Panc1 (cell line): ENCODE results near the gene ZIC4. TPM values are rescaled to one million over a fixed set of nuclear protein-coding genes. Genes with fewer than 3 reads are reported as not detected.

ENCODE experiments used
- ATAC-seq: fragments of 200-7000 bp; cut with Tn5 transposase; 2 replicates; pipeline ENCODE4 v1.9.1; 2020; ENCODE audit warnings: mild to moderate bottlenecking, moderate library complexity
- BruUV-seq: library from RNA; stranded (reverse); fragments of 400-500 nt; replicated peaks from 2 replicates; lab custom pipeline; 2021; lab: Mats Ljungman, UMichigan
- CTCF ChIA-PET: fragments of 300-600 bp; sonication (Branson Sonifier 250); formaldehyde crosslinking; loops from one replicate; lab custom pipeline; 2022; ENCODE audit warnings: antibody characterized with exemption; lab: Charles Lee
- POLR2A ChIA-PET: fragments of 300-600 bp; sonication (Branson Sonifier 250); formaldehyde crosslinking; loops from one replicate; lab custom pipeline; 2022; ENCODE audit warnings: antibody characterized with exemption; lab: Charles Lee
- DNase-seq: peaks from one replicate; pipeline ENCODE4 v3.0.0-alpha.2; 2010; ENCODE audit warnings: low read depth, low spot score
- H3K27ac ChIP-seq: 2 replicates; pipeline ENCODE4 v1.5.1; 2011; ENCODE audit warnings: mild to moderate bottlenecking, low read length, inconsistent platforms
- H3K27me3 ChIP-seq: fragments of 200-500 bp; sonication (Bioruptor generic); 2 replicates; pipeline ENCODE4 v1.6.0; 2014; ENCODE audit warnings: low read length, inconsistent platforms; ENCODE audit not compliant: control insufficient read depth, insufficient read depth
- H3K36me3 ChIP-seq: fragments of 200-500 bp; sonication (Bioruptor generic); 2 replicates; pipeline ENCODE4 v1.5.1; 2014; ENCODE audit warnings: inconsistent platforms, mild to moderate bottlenecking, low read length, moderate library complexity; ENCODE audit not compliant: control insufficient read depth, insufficient read depth
- H3K4me1 ChIP-seq: 2 replicates; pipeline ENCODE4 v1.5.1; 2011; ENCODE audit warnings: inconsistent platforms, mild to moderate bottlenecking, low read length, moderate library complexity; ENCODE audit not compliant: control insufficient read depth, insufficient read depth
- H3K4me3 ChIP-seq, 2 experiments: 2 replicates each; pipeline ENCODE4 v1.5.1; 2011 to 2012; ENCODE audit warnings: low read depth in 2 of 2, low read length in 2 of 2, mild to moderate bottlenecking in 2 of 2, inconsistent platforms in 1 of 2, moderate library complexity in 1 of 2
- H3K9me3 ChIP-seq: fragments of 200-500 bp; sonication (Bioruptor generic); 2 replicates; pipeline ENCODE4 v1.5.1; 2014; ENCODE audit warnings: low read depth, mild to moderate bottlenecking, inconsistent platforms, low read length, moderate library complexity; ENCODE audit not compliant: control insufficient read depth, insufficient read depth
- CTCF ChIP-seq: fragments of 450-650 bp; IDR thresholded peaks from 2 replicates; pipeline ENCODE4 v1.5.1; 2017; ENCODE audit warnings: mild to moderate bottlenecking
- POLR2AphosphoS5 ChIP-seq: IDR thresholded peaks from 2 replicates; pipeline ENCODE4 v1.6.1; 2012; ENCODE audit warnings: mild to moderate bottlenecking, low read depth, low read length, moderate library complexity
- REST ChIP-seq, 2 experiments: IDR thresholded peaks; 2 replicates each; pipeline ENCODE4 v1.6.1; 2011 to 2012; ENCODE audit warnings: low read depth in 2 of 2, control low read depth in 1 of 2, low read length in 1 of 2, mild to moderate bottlenecking in 1 of 2, moderate library complexity in 1 of 2; ENCODE audit not compliant: insufficient read depth in 1 of 2
- SIN3A ChIP-seq: IDR thresholded peaks from 2 replicates; pipeline ENCODE4 v1.6.1; 2012; ENCODE audit warnings: low read depth, mild to moderate bottlenecking, low read length, moderate library complexity, borderline replicate concordance; ENCODE audit not compliant: insufficient read depth
- TCF7L2 ChIP-seq: IDR thresholded peaks from 2 replicates; pipeline ENCODE4 v1.6.1; 2011; ENCODE audit warnings: mild to moderate bottlenecking, low read depth, low read length, inconsistent platforms
- in situ Hi-C: cut with HindIII; loops from 2 replicates; pipeline ENCODE4 v1.10.0; 2016; ENCODE audit warnings: low sequenced_read_pairs, low pct_unique_long_range_greater_than_20kb
- intact Hi-C: fragments of 100-400 bp; cut with micrococcal nuclease; formaldehyde crosslinking; loops from one replicate; pipeline ENCODE4 v1.10.0; 2022; ENCODE audit not compliant: unreplicated experiment
- total RNA-seq: library from RNA; stranded (reverse); gene quantifications from one replicate; pipeline ENCODE4 v1.2.1, GENCODE V29; 2021; ENCODE audit not compliant: unreplicated experiment

Gene ZIC4
- total RNA-seq, 1 experiment from 2014 or later = not detected

- TF ChIP-seq CTCF (peak; percentile 62), REST (IDR thresholded peaks at IDR 0.05; ENCODE audit: insufficient read depth in 1 of 2, low read depth in 2 of 2, low read length in 1 of 2) (no peak)
- Histone ChIP-seq H3K27ac (no peak overlapping the region), H3K4me3 (no peak overlapping the region), H3K4me1 (no peaks in the 10 kb centered on the region), H3K9me3 (no peaks in the 10 kb centered on the region), H3K27me3 (peaks cover 3% of the 10 kb centered on the region; the same call in 1 of the 2 replicates), H3K36me3 (no peaks in the 10 kb centered on the region)
- intact Hi-C loops (no loop called here), in situ Hi-C loops (no loop called here)
- BruUV-seq = no TSS peak
- ATAC-seq (no peak), DNase-seq (no peak)
- POLR2A ChIA-PET = no interaction called here
- CTCF ChIA-PET = no interaction called here
These were observed 22.7 kb downstream of the ZIC4 start for GRCh38 chr3:147383617-147384016.

DNA sequence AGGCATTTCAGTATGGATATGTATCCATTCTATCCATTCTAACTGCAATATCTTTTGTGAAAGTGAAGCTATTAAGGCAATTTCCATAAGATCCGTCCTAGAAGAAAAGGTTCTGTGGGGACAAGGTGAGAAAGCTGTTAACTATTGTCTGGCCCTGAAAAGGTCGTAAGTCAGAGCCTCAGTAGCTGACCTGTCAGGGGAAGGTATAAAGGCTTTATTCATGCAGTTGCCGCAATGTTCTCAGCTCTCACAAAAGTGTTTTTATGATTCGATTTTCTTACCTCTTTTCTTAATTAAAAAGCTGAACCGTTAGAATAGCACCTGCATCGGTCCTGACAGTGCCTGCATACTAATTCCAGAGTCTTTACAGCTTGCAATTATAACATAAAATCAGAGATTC is 24.7 kb downstream of the ZIC4 start:
- DNase-seq (no peak), ATAC-seq (no peak)
- in situ Hi-C loops = no loop called here
- BruUV-seq = no TSS peak
- ChIA-PET POLR2A (no interaction called here), CTCF (no interaction called here)
- TF ChIP-seq CTCF (no peak), TCF7L2 (no peak), SIN3A (no peak), POLR2AphosphoS5 (no peak), REST (IDR thresholded peaks at IDR 0.05; ENCODE audit: insufficient read depth in 1 of 2, low read depth in 2 of 2, low read length in 1 of 2) (no peak)
- H3K4me1 ChIP-seq = no peaks in the 10 kb centered on the region
- intact Hi-C loops = no loop called here
- no peak overlapping the region for H3K4me3 ChIP-seq
- no peaks in the 10 kb centered on the region for H3K36me3 ChIP-seq
- H3K27me3 ChIP-seq = peaks cover 8% of the 10 kb centered on the region; the same call in 1 of the 2 replicates
- H3K9me3 ChIP-seq = no peaks in the 10 kb centered on the region
- no peak overlapping the region for H3K27ac ChIP-seq
